Urinary bladder (tissue), 4 donors: ENCODE results near the gene MRPS34. TPM values are rescaled to one million over a fixed set of nuclear protein-coding genes. Genes with fewer than 3 reads are reported as not detected.

ENCODE experiments used
- DNase-seq: peaks from one replicate; pipeline ENCODE4 v3.0.0-alpha.2; 2015; ENCODE audit errors: extremely low spot score
- H3K27ac ChIP-seq: one replicate; pipeline ENCODE4 v1.5.1; 2013; ENCODE audit warnings: low read depth, mild to moderate bottlenecking, moderate library complexity
- H3K36me3 ChIP-seq: one replicate; pipeline ENCODE4 v1.6.1; 2013; ENCODE audit warnings: mild to moderate bottlenecking, moderate library complexity; ENCODE audit not compliant: insufficient read depth
- H3K4me1 ChIP-seq: one replicate; pipeline ENCODE4 v1.6.1; 2013; ENCODE audit warnings: mild to moderate bottlenecking, moderate library complexity; ENCODE audit not compliant: insufficient read depth
- H3K4me3 ChIP-seq: one replicate; pipeline ENCODE4 v1.5.1; 2013; ENCODE audit warnings: low read depth, low read length
- WGBS: extraction: QIAGEN DNeasy Blood & Tissue Kit; methylation state at CpG from one replicate; pipeline ENCODE4 v1.1.7; 2013; 5-methylcytosine and 5-hydroxymethylcytosine counted together
- polyA plus RNA-seq: library from polyadenylated mRNA; stranded (reverse); fragments of 200-250 nt; gene quantifications from one replicate; pipeline ENCODE4 v1.2.3, GENCODE V29; 2013
- total RNA-seq: library from RNA; depleted of rRNA; stranded (reverse); fragments of >200 nt; gene quantifications from one replicate; pipeline ENCODE4 v1.2.3, GENCODE V29; 2014
- donor health status: healthy with polysubstance abuse.
- donor health status: healthy.

Gene MRPS34
- total and polyA plus RNA-seq, 2 donors: 21.9 to 98.2 TPM

- DNase-seq: no peak
- peak overlapping the region; percentile 94 for H3K4me3 ChIP-seq
- H3K36me3 ChIP-seq: peaks cover 5% of the 10 kb centered on the region
- no peak overlapping the region for H3K27ac ChIP-seq
- H3K4me1 ChIP-seq: no peaks in the 10 kb centered on the region
- WGBS: 92% methylated on average over 7 of the region's 7 CpGs
These were observed 1.5 kb upstream of the MRPS34 start for GRCh38 chr16:1774448-1774780.

DNA sequence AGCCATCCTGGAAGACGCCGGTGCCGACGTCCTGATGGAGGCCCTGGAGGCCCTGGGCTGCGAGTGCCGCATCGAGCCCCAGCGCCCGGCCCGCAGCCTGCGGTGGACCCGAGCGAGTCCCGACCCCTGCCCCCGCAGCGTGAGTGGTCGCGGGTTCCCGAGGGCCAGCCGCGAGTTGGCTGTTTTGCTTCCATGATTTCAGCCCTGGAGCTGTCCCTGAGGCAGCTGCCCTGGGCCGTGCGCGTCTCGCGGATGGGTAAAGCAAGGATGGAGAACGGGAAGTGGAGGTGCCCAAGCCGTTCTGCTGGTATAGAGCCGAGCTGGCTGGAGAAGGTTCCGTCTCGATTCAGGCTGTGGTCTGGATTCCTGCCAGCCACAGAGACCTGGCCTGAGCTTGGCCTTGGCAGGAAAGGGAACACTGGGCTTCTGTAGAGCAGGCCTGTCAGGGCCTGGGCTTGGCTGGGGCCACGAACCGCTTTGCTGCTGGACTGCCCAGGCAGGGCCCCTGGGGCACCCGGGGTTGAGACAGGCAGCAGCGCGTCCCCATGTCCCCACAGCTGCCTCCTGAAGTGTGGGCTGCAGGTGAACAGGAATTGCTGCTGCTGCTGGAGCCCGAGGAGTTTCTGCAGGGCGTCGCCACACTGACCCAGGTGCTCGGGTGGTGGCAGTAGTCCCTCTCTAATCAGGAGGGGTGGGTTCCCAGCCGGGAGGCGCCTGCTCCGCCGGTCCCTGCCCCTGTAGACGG lies 941 bp upstream of the MRPS34 start:
- no peaks in the 10 kb centered on the region for H3K4me1 ChIP-seq
- no peak overlapping the region for H3K27ac ChIP-seq
- 17% methylated on average over 45 of the region's 45 CpGs for WGBS
- peaks cover 5% of the 10 kb centered on the region for H3K36me3 ChIP-seq
- no peak for DNase-seq
- peak overlapping the region; percentile 94 for H3K4me3 ChIP-seq

DNA sequence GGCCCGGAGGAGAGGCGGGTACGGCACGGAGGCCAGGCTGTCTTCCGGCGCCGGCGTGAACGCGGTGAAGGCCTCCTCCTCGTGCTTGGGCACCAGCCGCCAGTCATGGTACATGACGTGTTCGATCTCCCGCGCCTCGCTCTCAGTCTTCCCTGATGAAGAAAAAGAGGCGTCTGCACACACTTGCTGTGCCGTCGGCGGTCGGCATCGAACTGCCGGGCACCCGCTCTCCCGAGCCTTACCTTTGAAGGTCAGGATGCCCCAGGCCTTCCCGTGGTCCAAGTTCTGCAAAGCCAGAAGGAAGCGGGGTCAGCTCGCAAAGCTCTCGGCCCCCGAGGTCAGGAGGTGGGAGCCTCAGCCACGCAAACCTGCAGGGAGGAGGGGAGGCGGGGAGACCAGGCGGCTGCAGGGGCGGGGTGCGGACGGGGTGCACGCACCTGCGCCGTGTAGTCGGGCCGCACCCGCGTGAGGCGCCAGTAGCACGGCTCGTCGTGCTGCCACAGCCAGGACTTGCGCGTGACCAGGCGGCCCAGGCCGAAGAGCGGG lies 499 bp downstream of the MRPS34 start, which contains the start of gene EME2:
Gene EME2, plus strand, starts transcription at position 449 of the 546 bp plus-strand sequence. CDS start 418 bp downstream, outside the sequence.
- Histone ChIP-seq H3K4me1 (no peaks in the 10 kb centered on the region), H3K4me3 (peak within 1 kb of the TSS; percentile 94), H3K36me3 (peaks cover 2% of the 10 kb centered on the region), H3K27ac (peak within 1 kb of the TSS; percentile 82)
- no peak for DNase-seq
- WGBS: under 1% methylated on average over 53 of the region's 53 CpGs

- no peak for DNase-seq
- Histone ChIP-seq H3K4me1 (no peaks in the 10 kb centered on the region), H3K4me3 (peak overlapping the region; percentile 94), H3K36me3 (no peaks in the 10 kb centered on the region), H3K27ac (peak overlapping the region; percentile 62)
- WGBS: 13% methylated on average over 22 of the region's 22 CpGs
These were observed 1.0 kb downstream of the MRPS34 start for GRCh38 chr16:1771864-1772361.

DNA sequence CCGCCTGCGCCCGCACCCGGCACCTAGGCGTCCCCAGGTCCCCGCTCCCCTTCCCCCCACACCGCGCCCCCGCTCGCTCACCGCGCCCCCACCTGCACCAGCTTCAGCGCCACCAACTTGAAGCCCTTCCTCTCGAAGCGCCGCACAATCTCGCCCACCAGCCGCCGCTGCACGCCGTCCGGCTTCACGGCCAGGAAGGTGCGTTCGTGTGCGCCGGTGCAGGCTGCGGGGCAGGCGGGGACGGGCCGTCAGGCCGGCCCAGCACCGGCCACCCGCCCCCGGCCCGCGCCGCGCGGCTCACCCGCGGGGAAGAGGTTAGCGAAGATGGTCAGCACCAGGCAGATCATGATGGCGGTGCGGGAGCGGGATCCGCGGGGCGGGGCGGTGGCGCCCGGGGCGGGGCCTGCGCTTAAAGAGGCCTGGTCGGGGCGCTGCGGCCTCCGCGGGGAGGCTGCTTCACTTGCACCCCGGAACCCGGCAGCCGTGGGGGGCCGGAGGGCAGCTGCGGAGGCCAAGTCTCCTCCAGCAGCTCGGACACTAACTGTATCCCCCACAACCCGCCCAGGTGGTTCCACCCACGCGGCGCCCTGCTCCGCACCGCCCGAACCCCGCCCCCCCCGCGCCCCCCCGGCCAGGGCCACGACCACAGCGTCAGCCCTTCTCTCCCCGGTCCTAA lies 1.6 kb downstream of the MRPS34 start, which contains the start of gene NME3:
Gene NME3, minus strand, starts transcription at position 356 of the 676 bp plus-strand sequence. Its CDS starts 9 bp downstream, at position 347.
- under 1% methylated on average over 79 of the region's 79 CpGs for WGBS
- no peak for DNase-seq

GRCh38 chr16:1770328-1771187 lies 2.4 kb downstream of the MRPS34 start:
- H3K4me3 ChIP-seq: peak overlapping the region; percentile 94
- WGBS: 6% methylated on average over 81 of the region's 81 CpGs
- no peak for DNase-seq
- peaks cover 3% of the 10 kb centered on the region for H3K36me3 ChIP-seq
- H3K27ac ChIP-seq: peak overlapping the region; percentile 40
- H3K4me1 ChIP-seq: no peaks in the 10 kb centered on the region

More for the DNA sequence above, 1.6 kb downstream of the MRPS34 start, which contains the start of gene NME3:
- Histone ChIP-seq H3K4me1 (no peaks in the 10 kb centered on the region), H3K36me3 (no peaks in the 10 kb centered on the region), H3K4me3 (peak within 1 kb of the TSS; percentile 94), H3K27ac (peak within 1 kb of the TSS; percentile 62)

DNA sequence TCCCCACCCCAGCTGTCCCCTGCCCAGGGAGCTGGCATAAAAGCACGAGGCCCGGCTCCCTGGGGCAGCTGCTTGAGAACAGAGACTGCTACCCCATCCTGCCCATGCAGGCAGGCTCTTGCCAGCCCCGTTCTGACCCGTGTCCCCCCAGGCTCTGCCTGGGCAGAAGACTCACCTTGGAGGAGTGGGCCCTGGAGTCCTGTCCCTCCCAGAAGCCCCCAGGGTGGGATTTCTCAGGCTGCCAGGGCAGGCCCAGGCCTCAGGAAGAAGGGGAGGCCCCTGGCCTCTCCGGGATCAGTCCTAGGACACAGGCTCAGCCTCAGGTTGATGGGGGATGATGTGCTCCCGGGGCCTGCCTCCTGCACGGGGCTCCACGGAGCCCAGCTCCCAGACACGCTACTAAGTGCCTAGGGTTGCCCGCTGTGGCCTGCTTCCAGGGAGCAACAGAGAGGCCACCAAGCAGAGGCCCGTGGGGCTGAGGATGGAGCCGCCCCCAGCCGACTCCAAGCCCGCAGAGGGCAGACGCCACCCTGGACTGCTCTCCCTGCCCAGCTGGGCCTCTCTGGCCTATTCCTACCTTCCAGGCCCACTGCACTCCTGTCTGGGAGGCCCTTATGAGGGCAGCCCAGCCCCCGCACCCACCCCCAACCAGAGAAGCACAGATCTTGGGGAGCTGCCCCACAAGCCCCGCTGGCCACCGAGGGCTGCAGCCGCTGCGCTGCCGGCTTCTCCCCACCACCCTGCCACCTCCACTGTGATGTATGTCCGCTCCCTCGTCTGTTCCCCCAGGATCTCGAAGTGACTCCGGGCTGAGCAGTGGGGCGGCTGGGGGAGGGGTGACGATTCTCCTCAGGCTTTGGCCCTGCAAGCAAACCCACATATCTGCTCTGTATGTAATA lies 3.3 kb downstream of the MRPS34 start:
- WGBS: 72% methylated on average over 27 of the region's 27 CpGs
- no peak overlapping the region for H3K4me3 ChIP-seq
- no peaks in the 10 kb centered on the region for H3K4me1 ChIP-seq
- no peak for DNase-seq
- H3K27ac ChIP-seq: no peak overlapping the region
- peaks cover 4% of the 10 kb centered on the region for H3K36me3 ChIP-seq

DNA sequence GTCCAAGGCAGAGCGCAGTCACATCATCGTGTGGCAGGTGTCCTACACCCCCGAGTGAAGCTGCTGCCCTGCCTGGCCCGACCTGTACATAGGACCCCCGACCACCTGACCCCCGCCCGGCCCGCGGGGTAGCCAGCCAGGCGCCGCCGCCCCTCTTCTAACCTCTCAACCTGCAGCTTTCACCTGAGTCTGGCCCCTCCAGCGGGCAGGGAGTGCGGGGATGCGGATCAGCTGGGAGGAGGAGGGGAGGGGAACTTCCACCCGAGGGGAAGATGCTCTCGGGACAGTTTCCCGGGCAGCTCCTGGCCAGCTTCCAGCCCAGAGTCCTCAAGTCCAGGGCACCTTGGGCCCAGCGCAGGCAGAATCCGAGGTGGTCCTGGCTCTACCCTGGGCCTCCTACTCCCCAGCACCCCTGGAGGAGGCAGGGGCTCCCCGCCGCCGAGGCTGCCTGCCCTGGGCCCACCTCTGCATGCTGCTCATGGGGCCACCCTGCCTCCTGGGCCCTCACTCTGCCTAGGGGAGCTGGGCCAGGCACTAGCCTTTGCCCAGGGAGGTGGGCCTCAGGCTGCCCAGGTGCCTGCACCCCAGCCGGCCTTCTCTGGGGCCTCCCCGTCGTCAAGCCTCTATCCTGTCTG lies 4.0 kb downstream of the MRPS34 start:
- no peaks in the 10 kb centered on the region for H3K4me1 ChIP-seq
- no peak overlapping the region for H3K27ac ChIP-seq
- peaks cover 4% of the 10 kb centered on the region for H3K36me3 ChIP-seq
- no peak overlapping the region for H3K4me3 ChIP-seq
- WGBS: 76% methylated on average over 26 of the region's 26 CpGs
- DNase-seq: no peak

DNA sequence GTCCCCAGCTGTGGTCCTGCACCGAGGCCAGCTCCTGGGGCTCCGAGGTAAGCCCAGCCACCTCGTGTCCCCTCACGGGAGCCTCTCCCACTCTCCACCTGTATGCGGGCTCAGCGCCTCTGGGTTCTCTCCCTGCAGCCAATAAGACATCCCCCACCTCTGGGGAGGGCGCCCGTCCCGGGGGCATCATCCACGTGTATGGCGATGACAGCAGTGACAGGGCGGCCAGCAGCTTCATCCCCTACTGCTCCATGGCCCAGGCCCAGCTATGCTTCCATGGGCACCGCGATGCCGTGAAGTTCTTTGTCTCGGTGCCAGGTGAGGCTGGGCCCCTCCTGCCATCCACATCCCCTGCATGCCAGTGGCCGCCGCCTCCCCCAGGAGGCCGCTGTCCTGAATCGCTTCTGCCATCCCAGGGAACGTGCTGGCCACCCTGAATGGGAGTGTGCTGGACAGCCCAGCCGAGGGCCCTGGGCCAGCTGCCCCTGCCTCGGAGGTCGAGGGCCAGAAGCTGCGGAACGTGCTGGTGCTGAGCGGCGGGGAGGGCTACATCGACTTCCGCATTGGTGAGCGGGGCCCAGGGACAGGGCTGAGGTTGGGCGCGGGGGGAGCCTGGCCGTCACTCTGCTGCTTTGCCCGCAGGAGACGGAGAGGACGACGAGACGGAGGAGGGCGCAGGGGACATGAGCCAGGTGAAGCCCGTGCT lies 4.7 kb downstream of the MRPS34 start:
- no peak for DNase-seq
- no peak overlapping the region for H3K4me3 ChIP-seq
- H3K27ac ChIP-seq: no peak overlapping the region
- 85% methylated on average over 41 of the region's 41 CpGs for WGBS
- peaks cover 4% of the 10 kb centered on the region for H3K36me3 ChIP-seq
- H3K4me1 ChIP-seq: no peaks in the 10 kb centered on the region

GRCh38 chr16:1767116-1767994 lies 5.6 kb downstream of the MRPS34 start:
- Histone ChIP-seq H3K36me3 (peaks cover 4% of the 10 kb centered on the region), H3K4me3 (no peak overlapping the region), H3K27ac (no peak overlapping the region), H3K4me1 (no peaks in the 10 kb centered on the region)
- WGBS: 91% methylated on average over 42 of the region's 42 CpGs
- DNase-seq: no peak

GRCh38 chr16:1766701-1767100 lies 6.2 kb downstream of the MRPS34 start:
- no peak for DNase-seq

More at GRCh38 chr16:1766701-1767100, 6.2 kb downstream of the MRPS34 start:
- no peaks in the 10 kb centered on the region for H3K4me1 ChIP-seq
- H3K4me3 ChIP-seq: no peak overlapping the region
- no peak overlapping the region for H3K27ac ChIP-seq
- H3K36me3 ChIP-seq: peaks cover 4% of the 10 kb centered on the region
- WGBS: 88% methylated on average over 18 of the region's 18 CpGs
